Tibial nerve (tissue), 4 donors: ENCODE data around the gene GPR78. TPM values are rescaled to one million over a fixed set of nuclear protein-coding genes. Genes with fewer than 3 reads are reported as not detected.

ENCODE experiments used
- DNase-seq, 2 donors: peaks; one replicate each; pipeline ENCODE4 v3.0.0-alpha.2; 2019; ENCODE audit warnings: low spot score in 2 of 2
- H3K27ac ChIP-seq, 4 donors: fragments of 200-600 bp; sonication (generic) in 3 of 4; one replicate each; pipeline ENCODE4 v1.5.1; 2017 to 2019; ENCODE audit warnings: mild to moderate bottlenecking in 1 of 4
- H3K27me3 ChIP-seq, 2 donors: fragments of 200-600 bp; sonication (generic) in 1 of 2; one replicate each; pipeline versions ENCODE4 v1.5.1 to v1.6.0; 2017 to 2019
- H3K36me3 ChIP-seq, 3 donors: fragments of 200-600 bp; sonication (generic); one replicate each; pipeline ENCODE4 v1.5.1; 2018 to 2019
- H3K4me1 ChIP-seq, 4 donors: fragments of 200-600 bp; sonication (generic) in 3 of 4; one replicate each; pipeline ENCODE4 v1.5.1; 2017 to 2019
- H3K4me3 ChIP-seq, 4 donors: fragments of 200-600 bp; sonication (generic) in 3 of 4; one replicate each; pipeline ENCODE4 v1.5.1; 2017 to 2019; ENCODE audit warnings: mild to moderate bottlenecking in 1 of 4, moderate library complexity in 1 of 4
- H3K9me3 ChIP-seq, 4 donors: fragments of 200-600 bp; sonication (generic) in 3 of 4; one replicate each; pipeline ENCODE4 v1.5.1; 2017 to 2019
- EP300 ChIP-seq, 2 donors: sonication (generic); formaldehyde crosslinking; IDR thresholded peaks; one replicate each; pipeline ENCODE4 v1.6.1; 2017; ENCODE audit warnings: antibody characterized with exemption in 2 of 2, mild to moderate bottlenecking in 1 of 2
- POLR2A ChIP-seq, 2 donors: fragments of 450-650 bp; IDR thresholded peaks; one replicate each; pipeline ENCODE4 v1.6.1; 2017; ENCODE audit warnings: antibody characterized with exemption in 2 of 2, mild to moderate bottlenecking in 2 of 2, moderate library complexity in 2 of 2
- WGBS, 2 donors: methylation state at CpG; one replicate each; pipeline ENCODE4 v1.1.5; 2018; 5-methylcytosine and 5-hydroxymethylcytosine counted together
- total RNA-seq, 4 donors: library from RNA; depleted of rRNA; stranded (reverse); fragments of >200 nt; gene quantifications; one replicate each; pipeline ENCODE4 v1.1.0, GENCODE V29; 2016
- TF ChIP-seq, protein P1 (sequence below), 5 experiments: fragments of 200-600 bp in 3 of 5; fragments of 450-650 bp in 2 of 5; sonication (generic) in 3 of 5; IDR thresholded peaks; one replicate each; pipeline ENCODE4 v1.5.1; 2016 to 2019; ENCODE audit warnings: antibody characterized with exemption in 5 of 5, mild to moderate bottlenecking in 3 of 5, moderate library complexity in 2 of 5

The GPR78 gene
- total RNA-seq, 4 donors from 2014 or later: not detected

DNA sequence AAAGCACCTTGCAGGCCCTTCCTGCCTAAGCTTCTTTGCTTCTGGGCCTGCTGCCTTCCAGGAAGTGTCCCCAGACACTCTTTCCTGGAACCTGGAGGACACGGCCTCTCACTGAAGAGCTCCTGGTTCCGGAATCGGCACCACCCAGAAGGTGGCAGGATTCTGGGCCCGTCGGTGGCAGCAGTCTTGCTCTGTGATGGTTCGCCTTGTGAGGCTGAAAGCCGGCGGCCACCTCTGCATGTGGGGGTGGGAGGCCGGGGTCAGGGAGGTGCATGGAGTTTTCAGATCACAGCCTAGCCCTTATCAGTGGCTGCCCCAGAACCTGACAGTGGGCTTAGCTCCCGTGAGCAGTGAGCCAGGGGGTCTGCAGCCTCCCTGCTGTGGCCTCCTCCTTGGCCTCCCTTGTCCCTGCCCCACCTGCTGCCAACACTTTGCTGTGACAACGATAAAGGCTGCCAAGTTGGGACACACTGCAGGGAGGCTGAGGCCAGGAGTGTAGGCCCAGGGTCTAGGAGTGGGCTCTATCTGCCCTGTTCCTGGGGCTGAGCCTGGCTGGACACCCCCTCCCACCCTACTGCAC is 30.8 kb upstream of the GPR78 start:
- no peak for DNase-seq
- Histone ChIP-seq H3K4me1 (no peaks in the 10 kb centered on the region), H3K27me3 (no peaks in the 10 kb centered on the region), H3K27ac (no peak overlapping the region), H3K4me3 (no peak overlapping the region), H3K9me3 (peaks cover 0 to 5% (median 0%) of the 10 kb centered on the region in 4 donors), H3K36me3 (no peaks in the 10 kb centered on the region)
- WGBS, 2 donors: 72 to 81% methylated on average over 8 to 11 of the region's 11 CpGs
- TF ChIP-seq, protein P1, sequence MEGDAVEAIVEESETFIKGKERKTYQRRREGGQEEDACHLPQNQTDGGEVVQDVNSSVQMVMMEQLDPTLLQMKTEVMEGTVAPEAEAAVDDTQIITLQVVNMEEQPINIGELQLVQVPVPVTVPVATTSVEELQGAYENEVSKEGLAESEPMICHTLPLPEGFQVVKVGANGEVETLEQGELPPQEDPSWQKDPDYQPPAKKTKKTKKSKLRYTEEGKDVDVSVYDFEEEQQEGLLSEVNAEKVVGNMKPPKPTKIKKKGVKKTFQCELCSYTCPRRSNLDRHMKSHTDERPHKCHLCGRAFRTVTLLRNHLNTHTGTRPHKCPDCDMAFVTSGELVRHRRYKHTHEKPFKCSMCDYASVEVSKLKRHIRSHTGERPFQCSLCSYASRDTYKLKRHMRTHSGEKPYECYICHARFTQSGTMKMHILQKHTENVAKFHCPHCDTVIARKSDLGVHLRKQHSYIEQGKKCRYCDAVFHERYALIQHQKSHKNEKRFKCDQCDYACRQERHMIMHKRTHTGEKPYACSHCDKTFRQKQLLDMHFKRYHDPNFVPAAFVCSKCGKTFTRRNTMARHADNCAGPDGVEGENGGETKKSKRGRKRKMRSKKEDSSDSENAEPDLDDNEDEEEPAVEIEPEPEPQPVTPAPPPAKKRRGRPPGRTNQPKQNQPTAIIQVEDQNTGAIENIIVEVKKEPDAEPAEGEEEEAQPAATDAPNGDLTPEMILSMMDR (IDR thresholded peaks at IDR 0.05): no peak
- TF ChIP-seq EP300 (IDR thresholded peaks at IDR 0.05): no peak
- TF ChIP-seq POLR2A (IDR thresholded peaks at IDR 0.05): no peak

DNA sequence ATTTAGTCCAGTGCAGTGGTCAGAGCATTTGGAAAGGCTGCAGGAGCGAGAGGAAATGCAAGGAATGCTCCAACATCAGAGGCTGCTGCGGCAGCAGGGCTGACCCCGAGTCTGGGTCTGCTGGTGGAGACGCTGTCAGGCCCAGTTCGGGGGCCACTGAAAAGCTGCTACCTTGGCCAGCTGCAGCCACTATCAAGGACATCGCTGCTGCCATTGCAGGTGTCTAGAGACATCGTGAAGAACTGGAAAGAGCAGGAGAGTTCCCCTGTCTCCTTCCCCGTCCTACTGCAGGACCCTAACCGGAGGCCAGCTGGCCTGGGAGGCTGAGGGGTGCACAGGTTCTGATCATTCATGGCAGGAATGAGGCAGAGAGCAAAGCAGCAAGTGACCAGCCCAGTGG is 29.5 kb upstream of the GPR78 start:
- Histone ChIP-seq H3K27ac (no peak overlapping the region), H3K4me3 (no peak overlapping the region), H3K9me3 (peaks cover 0 to 5% (median 0%) of the 10 kb centered on the region in 4 donors), H3K27me3 (no peaks in the 10 kb centered on the region), H3K36me3 (no peaks in the 10 kb centered on the region), H3K4me1 (no peaks in the 10 kb centered on the region)
- TF ChIP-seq EP300 (IDR thresholded peaks at IDR 0.05): no peak
- TF ChIP-seq, protein P1 (IDR thresholded peaks at IDR 0.05): no peak
- TF ChIP-seq POLR2A (IDR thresholded peaks at IDR 0.05): no peak
- WGBS, 2 donors: 74 to 87% methylated on average over 9 of the region's 9 CpGs
- no peak for DNase-seq

DNA sequence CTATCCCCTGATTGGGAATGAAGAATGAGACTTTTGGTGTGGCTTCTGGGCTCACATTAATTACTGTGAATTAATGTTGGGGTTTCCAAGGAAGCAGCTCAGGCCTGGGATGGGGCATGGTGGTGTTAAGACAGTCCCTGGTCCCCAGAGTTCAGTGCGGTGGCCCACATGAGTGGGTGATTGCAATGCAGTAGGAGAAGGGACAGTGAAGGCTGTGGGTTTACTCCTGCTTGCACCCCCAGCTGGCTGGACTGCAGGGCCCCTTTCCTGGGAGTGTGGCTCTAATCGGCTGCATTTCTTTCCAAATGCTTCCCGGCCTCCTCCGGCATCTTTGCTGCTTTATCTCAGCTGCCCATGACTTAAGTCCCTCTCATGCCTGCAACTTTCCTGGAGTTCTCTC is 28.2 kb upstream of the GPR78 start:
- Histone ChIP-seq H3K4me1 (no peaks in the 10 kb centered on the region), H3K36me3 (no peaks in the 10 kb centered on the region), H3K9me3 (peaks cover 0 to 5% (median 0%) of the 10 kb centered on the region in 4 donors), H3K4me3 (no peak overlapping the region), H3K27me3 (no peaks in the 10 kb centered on the region), H3K27ac (no peak overlapping the region)
- DNase-seq: no peak
- 88 to 90% methylated on average over 4 of the region's 4 CpGs for WGBS, 2 donors
- TF ChIP-seq, protein P1 (IDR thresholded peaks at IDR 0.05): no peak
- TF ChIP-seq POLR2A (IDR thresholded peaks at IDR 0.05) (no peak), EP300 (IDR thresholded peaks at IDR 0.05) (no peak)

DNA sequence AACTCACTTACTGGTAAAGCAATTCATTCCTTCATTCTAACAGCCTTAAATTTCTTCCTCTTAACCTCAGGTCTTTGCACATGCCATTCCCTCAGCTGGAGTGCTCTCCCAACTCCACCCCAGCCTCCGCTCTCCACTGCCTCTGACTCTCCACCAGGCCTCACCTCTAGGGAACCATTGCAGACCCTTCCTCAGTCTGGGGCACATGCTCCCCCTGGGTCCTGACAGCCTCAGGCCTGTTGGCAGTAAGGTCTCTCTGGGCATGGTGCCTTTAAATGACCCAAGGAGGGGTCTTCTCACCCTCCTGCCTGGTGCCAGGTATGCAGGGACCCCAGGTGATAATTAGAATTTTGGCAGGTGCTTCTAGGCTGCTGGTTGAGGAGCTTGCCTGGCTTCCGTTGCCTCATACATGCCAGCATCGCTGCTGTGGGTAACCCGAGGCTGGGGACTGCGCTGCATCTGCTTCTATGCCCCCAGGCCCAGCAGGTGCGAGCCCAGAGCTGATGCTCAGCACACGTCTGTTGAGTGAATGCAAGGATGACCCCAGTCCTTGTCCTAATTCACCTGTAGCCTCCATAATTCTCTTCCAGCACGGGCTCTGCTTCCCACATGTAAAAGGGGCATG is 27.5 kb upstream of the GPR78 start:
- 79 to 89% methylated on average over 6 to 8 of the region's 8 CpGs for WGBS, 2 donors
- H3K9me3 ChIP-seq: peaks cover 0 to 5% (median 0%) of the 10 kb centered on the region in 4 donors
- H3K36me3 ChIP-seq: no peaks in the 10 kb centered on the region
- H3K27me3 ChIP-seq: no peaks in the 10 kb centered on the region
- no peak for DNase-seq
- H3K4me3 ChIP-seq: no peak overlapping the region
- H3K27ac ChIP-seq: no peak overlapping the region
- TF ChIP-seq POLR2A (IDR thresholded peaks at IDR 0.05) (no peak), EP300 (IDR thresholded peaks at IDR 0.05) (no peak)
- TF ChIP-seq, protein P1 (IDR thresholded peaks at IDR 0.05): no peak
- no peaks in the 10 kb centered on the region for H3K4me1 ChIP-seq

DNA sequence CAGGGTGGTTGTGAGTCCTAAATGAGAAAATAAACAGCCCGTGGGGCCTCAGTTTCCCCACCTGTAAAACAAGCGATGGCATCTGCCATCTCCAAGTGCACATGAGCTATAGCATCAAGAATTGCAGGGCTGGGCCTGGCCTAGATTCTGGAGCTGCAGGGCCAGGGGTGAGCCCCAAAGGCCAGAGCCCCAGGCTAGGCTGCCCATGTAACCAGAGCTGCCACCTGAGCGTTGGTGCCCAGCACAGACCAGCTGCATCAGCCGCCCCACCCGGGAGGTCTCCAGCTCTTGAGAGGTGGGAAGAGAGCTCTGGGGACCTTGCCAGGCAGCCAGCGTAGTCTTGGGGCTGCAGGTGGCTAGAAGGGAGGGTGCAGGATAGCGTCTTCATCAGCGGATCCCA is 27.0 kb upstream of the GPR78 start:
- Histone ChIP-seq H3K4me3 (no peak overlapping the region), H3K27ac (no peak overlapping the region), H3K9me3 (peaks cover 0 to 5% (median 0%) of the 10 kb centered on the region in 4 donors), H3K36me3 (no peaks in the 10 kb centered on the region), H3K27me3 (no peaks in the 10 kb centered on the region), H3K4me1 (no peaks in the 10 kb centered on the region)
- TF ChIP-seq EP300 (IDR thresholded peaks at IDR 0.05) (no peak), POLR2A (IDR thresholded peaks at IDR 0.05) (no peak)
- TF ChIP-seq, protein P1 (IDR thresholded peaks at IDR 0.05): no peak
- DNase-seq: no peak
- whole genome bisulfite sequencing, 2 donors: 88 to 89% methylated on average over 7 of the region's 8 CpGs
